ENCODE data around the gene C2.
"Not testable (repeated sequence)": the region's sequence is repeated elsewhere in the genome, so short reads cannot be mapped to it uniquely, and the experiment has no call there.

C2 gene

DNA sequence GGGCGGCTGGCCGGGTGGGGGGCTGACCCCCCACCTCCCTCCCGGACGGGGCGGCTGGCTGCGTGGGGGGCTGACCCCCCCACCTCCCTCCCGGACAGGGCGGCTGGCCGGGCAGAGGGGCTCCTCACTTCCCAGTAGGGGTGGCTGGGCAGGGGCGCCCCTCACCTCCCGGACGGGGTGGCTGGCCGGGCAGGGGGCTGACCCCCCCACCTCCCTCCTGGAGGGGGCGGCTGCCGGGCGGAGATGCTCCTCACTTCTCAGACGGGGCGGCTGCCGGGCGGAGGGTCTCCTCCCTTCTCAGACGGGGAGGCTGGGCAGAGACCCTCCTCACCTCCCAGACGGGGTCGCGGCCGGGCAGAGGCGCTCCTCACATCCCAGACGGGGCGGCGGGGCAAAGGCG is 48.5 kb downstream of the C2 start:
- FAIRE-seq: not testable (repeated sequence)

DNA sequence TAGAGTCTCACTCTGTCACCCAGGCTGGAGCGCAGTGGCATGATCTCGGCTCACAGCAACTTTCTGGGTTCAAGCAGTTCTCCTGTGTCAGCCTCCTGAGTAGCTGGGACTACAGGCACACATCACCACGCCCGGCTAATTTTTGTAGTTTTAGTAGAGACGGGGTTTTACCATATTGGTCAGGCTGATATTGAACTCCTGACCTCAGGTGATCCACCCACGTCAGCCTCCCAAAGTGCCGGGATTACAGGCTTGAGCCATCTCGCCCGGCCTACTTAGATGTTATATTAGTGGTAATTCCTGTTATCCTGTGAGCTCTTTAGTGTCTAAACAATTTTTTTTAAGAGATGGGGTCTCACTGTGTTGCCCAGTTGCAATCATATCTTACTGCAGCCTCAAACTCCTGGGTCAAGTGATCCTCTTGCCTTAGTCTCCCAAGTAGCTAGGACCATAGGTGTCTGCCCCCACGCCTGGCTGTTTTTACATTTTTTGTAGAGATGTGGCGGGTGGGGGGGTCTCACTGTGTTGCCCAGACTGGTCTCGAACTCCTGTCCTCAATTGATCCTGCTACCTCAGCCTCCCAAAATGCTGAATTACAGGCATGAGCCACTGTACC is 50.4 kb downstream of the C2 start:
- DNase-seq (ENCODE audit: low spot score) (no peak), FAIRE-seq (no peak)

More for the DNA sequence above, 48.5 kb downstream of the C2 start:
- not testable (repeated sequence) for DNase-seq (ENCODE audit: low spot score)

DNA sequence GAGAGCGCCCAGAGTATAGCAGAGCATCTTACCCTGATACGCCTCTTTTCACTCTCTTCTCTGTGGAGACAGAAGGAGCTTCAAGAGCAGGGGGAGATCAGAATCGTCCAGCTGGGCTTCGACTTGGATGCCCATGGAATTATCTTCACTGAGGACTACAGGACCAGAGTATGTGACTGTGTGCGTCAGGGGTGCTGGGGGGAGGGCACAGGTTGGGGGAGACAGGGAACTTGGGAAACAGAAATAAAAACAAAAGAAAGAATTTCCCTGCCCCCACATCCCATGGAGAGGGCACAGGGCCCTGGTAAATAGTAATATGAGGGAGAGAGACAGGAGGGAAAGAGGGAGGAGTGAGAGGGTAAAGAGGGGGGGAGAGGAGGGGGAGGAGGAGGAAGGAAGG is 51.3 kb downstream of the C2 start:
- FAIRE-seq: no peak
- no peak for DNase-seq (ENCODE audit: low spot score)

DNA sequence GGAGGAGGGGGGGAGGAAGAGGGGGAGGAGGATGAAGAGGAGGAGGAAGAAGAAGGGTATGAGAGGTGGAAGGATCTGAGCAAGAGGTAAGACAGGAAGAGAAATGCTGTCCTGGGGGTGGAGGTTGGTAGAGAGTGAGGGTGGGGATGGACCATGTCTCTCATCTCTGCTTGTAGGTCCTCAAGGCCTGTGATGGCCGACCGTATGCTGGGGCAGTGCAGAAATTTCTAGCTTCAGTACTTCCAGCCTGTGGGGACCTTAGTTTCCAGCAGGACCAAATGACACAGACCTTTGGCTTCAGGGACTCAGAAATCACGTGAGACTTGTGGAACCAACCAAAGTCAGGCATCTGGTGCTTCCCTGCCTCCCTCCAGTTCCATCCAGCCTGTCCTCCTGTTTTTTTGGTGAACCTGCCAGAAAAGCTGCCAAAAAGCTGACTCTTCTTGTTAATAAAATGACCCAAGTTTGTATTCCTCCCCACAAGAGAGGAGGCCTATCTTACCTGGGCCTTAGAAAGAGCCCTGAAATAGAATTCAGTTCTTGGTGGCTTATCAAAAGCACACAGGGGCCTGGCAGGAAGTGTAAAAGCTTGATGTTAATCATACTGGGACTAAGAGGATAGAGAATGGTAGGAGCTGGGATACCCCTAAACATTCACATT is 51.9 kb downstream of the C2 start:
- DNase-seq (ENCODE audit: low spot score) (no peak), FAIRE-seq (no peak)

DNA sequence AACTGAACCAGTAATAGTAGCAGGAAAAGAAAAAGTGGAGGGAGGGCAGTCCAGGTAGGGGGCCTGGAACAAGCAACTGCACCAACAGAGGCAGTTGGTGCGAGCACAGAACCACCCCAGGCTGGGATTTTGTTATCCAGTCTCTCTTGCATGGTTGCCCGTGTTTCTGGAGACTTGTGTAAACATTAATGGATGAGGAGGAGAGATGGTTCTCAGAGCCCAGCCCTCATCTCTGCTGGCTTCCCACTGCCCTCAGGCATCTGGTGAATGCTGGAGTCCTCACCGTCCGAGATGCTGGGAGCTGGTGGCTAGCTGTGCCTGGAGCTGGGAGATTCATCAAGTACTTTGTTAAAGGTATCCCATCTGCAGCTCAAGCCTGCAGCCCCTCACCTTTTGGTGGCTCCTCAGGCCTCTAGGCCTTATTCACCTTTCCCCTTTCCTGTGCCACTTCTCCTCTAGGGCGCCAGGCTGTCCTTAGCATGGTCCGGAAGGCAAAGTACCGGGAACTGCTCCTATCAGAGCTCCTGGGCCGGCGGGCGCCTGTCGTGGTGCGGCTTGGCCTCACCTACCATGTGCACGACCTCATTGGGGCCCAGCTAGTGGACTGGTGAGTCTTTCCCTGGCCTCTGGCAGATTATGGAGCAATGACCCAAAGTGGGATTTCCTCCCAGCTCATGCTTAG is 52.8 kb downstream of the C2 start:
- DNase-seq (ENCODE audit: low spot score); FAIRE-seq: not testable (repeated sequence)

DNA sequence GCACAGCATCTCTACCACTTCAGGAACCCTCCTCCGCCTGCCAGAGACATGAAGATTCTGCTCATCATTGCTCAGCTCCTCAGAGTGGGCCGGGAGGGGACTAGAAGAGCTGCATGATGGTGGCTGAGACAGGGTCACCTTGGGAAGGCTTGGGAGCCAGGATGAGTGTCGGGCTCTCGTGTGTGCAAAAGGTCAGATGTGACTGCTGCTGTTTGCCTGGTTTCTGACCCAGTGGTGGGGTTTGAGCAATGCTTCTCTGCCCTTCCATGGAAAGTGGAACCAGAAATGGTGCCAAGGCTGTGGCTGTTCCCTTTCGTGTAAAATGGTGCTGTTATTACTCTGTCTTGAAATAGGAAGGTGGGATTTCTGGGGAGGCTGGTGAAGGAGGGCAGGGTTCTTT is 53.5 kb downstream of the C2 start:
- FAIRE-seq; DNase-seq (ENCODE audit: low spot score): not testable (repeated sequence)

DNA sequence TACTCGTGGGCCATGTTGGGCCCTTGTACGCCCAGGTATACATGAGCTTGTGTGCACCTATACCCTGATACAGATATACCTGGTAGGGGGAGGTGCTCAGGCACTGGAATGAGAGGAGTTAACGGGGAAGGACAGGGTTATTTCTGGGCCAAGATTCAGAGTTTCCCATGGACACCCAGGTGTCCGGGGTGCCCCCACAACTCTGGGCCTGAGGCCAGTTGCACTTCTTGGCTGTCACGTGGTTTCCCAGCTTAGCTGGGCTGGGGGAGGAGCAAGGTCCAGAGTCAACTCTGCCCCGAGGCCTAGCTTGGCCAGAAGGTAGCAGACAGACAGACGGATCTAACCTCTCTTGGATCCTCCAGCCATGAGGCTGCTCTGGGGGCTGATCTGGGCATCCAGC is 54.2 kb downstream of the C2 start, which contains the start of gene C4A:
Gene C4A, plus strand, starts transcription at position 314 of the 400 bp plus-strand sequence. Its CDS starts 51 bp downstream, at position 365.
- not testable (repeated sequence) for DNase-seq (ENCODE audit: low spot score); FAIRE-seq

DNA sequence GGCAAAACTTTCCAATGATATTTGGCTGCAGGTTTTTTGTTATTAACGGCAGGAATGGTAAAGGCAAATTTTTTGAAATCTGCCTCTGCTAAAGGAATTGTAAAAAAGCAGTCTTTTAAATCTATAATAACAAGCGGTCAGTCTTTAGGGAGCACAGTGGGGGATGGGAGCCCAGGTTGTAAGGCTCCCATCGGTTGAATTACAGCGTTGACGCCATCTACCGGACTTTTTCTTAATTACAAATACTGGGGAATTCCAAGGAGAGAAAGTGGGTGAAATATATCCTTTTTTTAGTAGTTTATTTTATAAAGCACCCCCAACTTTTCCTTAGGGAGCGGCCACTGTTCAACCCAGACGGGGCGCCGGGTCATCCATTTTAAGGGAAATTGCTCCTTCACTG is 61.8 kb downstream of the C2 start:
- DNase-seq (ENCODE audit: low spot score); FAIRE-seq: not testable (repeated sequence)

DNA sequence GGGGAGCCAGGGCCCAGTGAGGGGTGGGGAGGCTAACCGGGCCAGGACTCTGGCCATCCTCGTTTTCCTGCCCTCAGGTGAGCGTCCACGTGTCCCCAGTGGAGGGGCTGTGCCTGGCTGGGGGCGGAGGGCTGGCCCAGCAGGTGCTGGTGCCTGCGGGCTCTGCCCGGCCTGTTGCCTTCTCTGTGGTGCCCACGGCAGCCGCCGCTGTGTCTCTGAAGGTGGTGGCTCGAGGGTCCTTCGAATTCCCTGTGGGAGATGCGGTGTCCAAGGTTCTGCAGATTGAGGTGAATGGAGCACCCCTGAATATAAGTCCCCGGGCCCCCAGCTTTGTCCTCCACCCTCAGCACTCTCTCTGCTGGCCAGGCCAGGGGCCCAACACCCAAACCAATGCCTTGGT is 66.9 kb downstream of the C2 start:
- DNase-seq (ENCODE audit: low spot score); FAIRE-seq: not testable (repeated sequence)
